ENCODE measurements around the gene RPL21. TPM values are rescaled to one million over a fixed set of nuclear protein-coding genes. Genes with fewer than 3 reads are reported as not detected.

The RPL21 gene
- total RNA-seq, 4 donors from 2014 or later: 71.8 to 702 (median 370) TPM

- no peaks in the 10 kb centered on the region for H3K36me3 ChIP-seq
- no peaks in the 10 kb centered on the region for H3K9me3 ChIP-seq
- TF ChIP-seq EP300 (IDR thresholded peaks at IDR 0.05; ENCODE audit: low read depth): no peak
- TF ChIP-seq CTCF (IDR thresholded peaks at IDR 0.05): no peak
- TF ChIP-seq POLR2AphosphoS5 (IDR thresholded peaks at IDR 0.05): no peak
- TF ChIP-seq POLR2A (IDR thresholded peaks at IDR 0.05): no peak
- H3K27me3 ChIP-seq: peaks cover 4% of the 10 kb centered on the region
- H3K27ac ChIP-seq: no peak overlapping the region
- no peak for DNase-seq
- intact Hi-C loops (cut with DNase I; ENCODE audit: low total_unique reads) (no loop called here), in situ Hi-C loops (cut with MboI; ENCODE audit: low pct_ligation_motif_present in 1 of 4, low pct_unique_long_range_greater_than_20kb in 1 of 4, low sequenced_read_pairs in 3 of 4) (no loop called here)
- H3K4me1 ChIP-seq: no peaks in the 10 kb centered on the region
- WGBS, 2 donors (ENCODE audit: low coverage in 1 of 2): 55 to 66% methylated on average over 2 to 4 of the region's 4 CpGs
- H3K4me3 ChIP-seq: no peak overlapping the region
Measured at GRCh38 chr13:27293873-27294515, 42.6 kb downstream of the RPL21 start.

GRCh38 chr13:27295096-27295495, 43.7 kb downstream of the RPL21 start:
- H3K36me3 ChIP-seq: no peaks in the 10 kb centered on the region
- peaks cover 4% of the 10 kb centered on the region for H3K27me3 ChIP-seq
- no peak for DNase-seq
- WGBS, 2 donors (ENCODE audit: low coverage in 1 of 2): 89 to 93% methylated on average over 5 to 7 of the region's 7 CpGs
- H3K4me1 ChIP-seq: no peaks in the 10 kb centered on the region
- no peaks in the 10 kb centered on the region for H3K9me3 ChIP-seq
- in situ Hi-C loops (cut with MboI; ENCODE audit: low pct_ligation_motif_present in 1 of 4, low pct_unique_long_range_greater_than_20kb in 1 of 4, low sequenced_read_pairs in 3 of 4): no loop called here
- no peak overlapping the region for H3K4me3 ChIP-seq
- intact Hi-C loops (cut with DNase I; ENCODE audit: low total_unique reads): no loop called here
- no peak for TF ChIP-seq CTCF (IDR thresholded peaks at IDR 0.05)
- no peak for TF ChIP-seq POLR2AphosphoS5 (IDR thresholded peaks at IDR 0.05)
- TF ChIP-seq EP300 (IDR thresholded peaks at IDR 0.05; ENCODE audit: low read depth): no peak
- TF ChIP-seq POLR2A (IDR thresholded peaks at IDR 0.05): no peak
- H3K27ac ChIP-seq: no peak overlapping the region

GRCh38 chr13:27295660-27296059, 44.3 kb downstream of the RPL21 start:
- H3K36me3 ChIP-seq: no peaks in the 10 kb centered on the region
- H3K4me3 ChIP-seq: no peak overlapping the region
- in situ Hi-C loops (cut with MboI; ENCODE audit: low pct_ligation_motif_present in 1 of 4, low pct_unique_long_range_greater_than_20kb in 1 of 4, low sequenced_read_pairs in 3 of 4) (no loop called here), intact Hi-C loops (cut with DNase I; ENCODE audit: low total_unique reads) (no loop called here)
- no peak for TF ChIP-seq CTCF (IDR thresholded peaks at IDR 0.05)
- TF ChIP-seq POLR2A (IDR thresholded peaks at IDR 0.05): no peak
- no peak for TF ChIP-seq EP300 (IDR thresholded peaks at IDR 0.05; ENCODE audit: low read depth)
- no peak for TF ChIP-seq POLR2AphosphoS5 (IDR thresholded peaks at IDR 0.05)
- H3K27me3 ChIP-seq: peaks cover 4% of the 10 kb centered on the region
- H3K9me3 ChIP-seq: no peaks in the 10 kb centered on the region
- no peak for DNase-seq
- no peaks in the 10 kb centered on the region for H3K4me1 ChIP-seq
- H3K27ac ChIP-seq: no peak overlapping the region
- 76 to 97% methylated on average over 2 to 4 of the region's 4 CpGs for WGBS, 2 donors (ENCODE audit: low coverage in 1 of 2)

GRCh38 chr13:27296496-27296895, 45.1 kb downstream of the RPL21 start:
- Histone ChIP-seq H3K4me1 (no peaks in the 10 kb centered on the region), H3K27me3 (peaks cover 4% of the 10 kb centered on the region), H3K27ac (no peak overlapping the region), H3K36me3 (no peaks in the 10 kb centered on the region), H3K9me3 (no peaks in the 10 kb centered on the region), H3K4me3 (no peak overlapping the region)
- in situ Hi-C loops (cut with MboI; ENCODE audit: low pct_ligation_motif_present in 1 of 4, low pct_unique_long_range_greater_than_20kb in 1 of 4, low sequenced_read_pairs in 3 of 4): no loop called here
- 96% methylated on average over 8 of the region's 8 CpGs; no CpG with 5 or more reads in 1 of the 2 donors for WGBS, 2 donors (ENCODE audit: low coverage in 1 of 2)
- no peak for DNase-seq
- TF ChIP-seq CTCF (IDR thresholded peaks at IDR 0.05) (no peak), POLR2A (IDR thresholded peaks at IDR 0.05) (no peak), EP300 (IDR thresholded peaks at IDR 0.05; ENCODE audit: low read depth) (no peak), POLR2AphosphoS5 (IDR thresholded peaks at IDR 0.05) (no peak)
- intact Hi-C loops (cut with DNase I; ENCODE audit: low total_unique reads): no loop called here

Data from transverse colon (tissue), 4 donors.